ENCODE measurements around the gene CCL20.

The CCL20 gene

DNA sequence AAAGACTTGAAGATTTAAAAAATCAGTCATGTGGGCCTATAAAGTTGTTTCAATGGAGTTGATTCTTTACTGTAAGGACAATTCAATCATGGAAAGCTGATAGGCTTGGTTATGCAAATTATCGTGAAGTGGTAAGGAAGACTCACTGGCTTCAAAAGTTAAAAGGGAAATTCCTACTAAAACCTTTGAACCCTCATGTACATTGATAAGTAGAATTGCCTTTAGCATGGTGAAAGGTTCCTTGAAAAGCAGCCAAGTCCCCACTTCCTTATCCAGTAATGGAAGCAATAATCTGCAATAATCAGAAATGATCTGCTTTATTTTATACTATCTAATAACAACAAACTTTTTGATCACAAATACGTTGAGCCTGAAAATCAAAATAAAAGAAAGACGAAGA is 14.4 kb upstream of the CCL20 start:
- no peak overlapping the region for H3K4me3 ChIP-seq (ENCODE audit: low read depth, low read length)
- H3K36me3 ChIP-seq (ENCODE audit: control insufficient read depth in 2 of 2, insufficient read depth in 1 of 2, low read length in 2 of 2), result no peaks in the 10 kb centered on the region
- H3K4me1 ChIP-seq (ENCODE audit: control insufficient read depth, insufficient read depth, low read length), result no peaks in the 10 kb centered on the region
- ChIA-PET POLR2A (no interaction called here), CTCF (no interaction called here)
- no peak for TF ChIP-seq ZNF132 (tag by site-specific recombination; IDR thresholded peaks at IDR 0.05; ENCODE audit: borderline replicate concordance)
- TF ChIP-seq, protein P1, sequence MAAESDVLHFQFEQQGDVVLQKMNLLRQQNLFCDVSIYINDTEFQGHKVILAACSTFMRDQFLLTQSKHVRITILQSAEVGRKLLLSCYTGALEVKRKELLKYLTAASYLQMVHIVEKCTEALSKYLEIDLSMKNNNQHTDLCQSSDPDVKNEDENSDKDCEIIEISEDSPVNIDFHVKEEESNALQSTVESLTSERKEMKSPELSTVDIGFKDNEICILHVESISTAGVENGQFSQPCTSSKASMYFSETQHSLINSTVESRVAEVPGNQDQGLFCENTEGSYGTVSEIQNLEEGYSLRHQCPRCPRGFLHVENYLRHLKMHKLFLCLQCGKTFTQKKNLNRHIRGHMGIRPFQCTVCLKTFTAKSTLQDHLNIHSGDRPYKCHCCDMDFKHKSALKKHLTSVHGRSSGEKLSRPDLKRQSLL (tag by site-specific recombination; IDR thresholded peaks at IDR 0.05), result no peak
- no peak for TF ChIP-seq ZNF16 (tag by site-specific recombination; IDR thresholded peaks at IDR 0.05; ENCODE audit: low read depth)
- no peaks in the 10 kb centered on the region for H3K9me3 ChIP-seq (ENCODE audit: control insufficient read depth, insufficient read depth, low read depth, low read length)
- H3K27ac ChIP-seq (ENCODE audit: extremely low read depth, low read depth, low read length), result no peak overlapping the region

- CTCF ChIA-PET, result interaction anchor here (1.4 kb wide), 1 partner anchor 11 kb away, joined by 4 read pairs; the partner anchor contains the start of gene CCL20
- POLR2A ChIA-PET, result no interaction called here
Measured at GRCh38 chr2:227802882-227803281, 10.8 kb upstream of the CCL20 start.

DNA sequence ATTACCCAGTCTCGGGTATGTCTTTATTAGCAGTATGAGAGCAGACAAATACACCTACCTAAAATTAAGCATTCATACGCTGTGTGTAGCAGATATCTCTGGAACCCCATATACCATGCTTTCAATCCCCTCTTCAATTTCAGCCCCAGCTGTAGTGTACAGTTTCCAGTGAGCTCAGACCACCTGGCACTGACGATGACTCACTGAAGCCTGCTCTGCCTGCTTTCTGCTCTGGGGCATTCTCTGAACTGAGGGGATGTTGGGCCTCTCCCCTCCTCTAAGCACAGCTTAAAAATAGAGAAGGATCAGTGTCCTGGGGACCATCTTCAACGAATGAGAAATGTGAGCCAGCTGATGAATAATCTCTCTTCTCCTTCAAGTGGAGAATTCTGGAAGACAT is 8.7 kb upstream of the CCL20 start:
- TF ChIP-seq ZNF596 (tag by site-specific recombination; IDR thresholded peaks at IDR 0.05), result no peak
- TF ChIP-seq SCRT2 (tag by site-specific recombination; IDR thresholded peaks at IDR 0.05), result no peak
- ChIA-PET CTCF (interaction anchor here (1.1 kb wide), 1 partner anchor 39 kb away, joined by 3 read pairs; no protein-coding TSS in a partner anchor), POLR2A (no interaction called here)

More at GRCh38 chr2:227802882-227803281, 10.8 kb upstream of the CCL20 start:
- TF ChIP-seq, protein P2, sequence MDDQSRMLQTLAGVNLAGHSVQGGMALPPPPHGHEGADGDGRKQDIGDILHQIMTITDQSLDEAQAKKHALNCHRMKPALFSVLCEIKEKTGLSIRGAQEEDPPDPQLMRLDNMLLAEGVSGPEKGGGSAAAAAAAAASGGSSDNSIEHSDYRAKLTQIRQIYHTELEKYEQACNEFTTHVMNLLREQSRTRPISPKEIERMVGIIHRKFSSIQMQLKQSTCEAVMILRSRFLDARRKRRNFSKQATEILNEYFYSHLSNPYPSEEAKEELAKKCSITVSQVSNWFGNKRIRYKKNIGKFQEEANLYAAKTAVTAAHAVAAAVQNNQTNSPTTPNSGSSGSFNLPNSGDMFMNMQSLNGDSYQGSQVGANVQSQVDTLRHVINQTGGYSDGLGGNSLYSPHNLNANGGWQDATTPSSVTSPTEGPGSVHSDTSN (CRISPR knock-in tag; IDR thresholded peaks at IDR 0.05), result no peak
- TF ChIP-seq ZNF514 (tag by site-specific recombination; IDR thresholded peaks at IDR 0.05) (no peak), MZF1 (tag by site-specific recombination; IDR thresholded peaks at IDR 0.05; ENCODE audit: borderline replicate concordance) (no peak), ZBTB48 (tag by site-specific recombination; IDR thresholded peaks at IDR 0.05) (no peak), ZBTB8A (tag by site-specific recombination; IDR thresholded peaks at IDR 0.05) (no peak), SCRT1 (tag by site-specific recombination; IDR thresholded peaks at IDR 0.05; ENCODE audit: borderline replicate concordance) (no peak), ZNF701 (tag by site-specific recombination; IDR thresholded peaks at IDR 0.05) (no peak), SP7 (tag by site-specific recombination; IDR thresholded peaks at IDR 0.05) (no peak), ZNF596 (tag by site-specific recombination; IDR thresholded peaks at IDR 0.05) (no peak)
- H3K4me1 ChIP-seq (ENCODE audit: control insufficient read depth, insufficient read depth, low read length), result no peaks in the 10 kb centered on the region
- no peaks in the 10 kb centered on the region for H3K9me3 ChIP-seq (ENCODE audit: control insufficient read depth, insufficient read depth, low read depth, low read length)
- H3K27ac ChIP-seq (ENCODE audit: extremely low read depth, low read depth, low read length), result no peak overlapping the region
- H3K4me3 ChIP-seq (ENCODE audit: low read depth, low read length), result no peak overlapping the region
- H3K36me3 ChIP-seq (ENCODE audit: control insufficient read depth in 2 of 2, insufficient read depth in 1 of 2, low read length in 2 of 2), result no peaks in the 10 kb centered on the region

GRCh38 chr2:227805578-227805977 is 8.1 kb upstream of the CCL20 start:
- no peaks in the 10 kb centered on the region for H3K9me3 ChIP-seq (ENCODE audit: control insufficient read depth, insufficient read depth, low read depth, low read length)
- CTCF ChIA-PET, result interaction anchor here (0.5 to 1.1 kb wide), 3 partner anchors 40 to 412 kb away, joined by 3 read pairs; no protein-coding TSS in a partner anchor
- no peaks in the 10 kb centered on the region for H3K36me3 ChIP-seq (ENCODE audit: control insufficient read depth in 2 of 2, insufficient read depth in 1 of 2, low read length in 2 of 2)
- H3K27ac ChIP-seq (ENCODE audit: extremely low read depth, low read depth, low read length), result no peak overlapping the region
- H3K4me1 ChIP-seq (ENCODE audit: control insufficient read depth, insufficient read depth, low read length), result no peaks in the 10 kb centered on the region
- POLR2A ChIA-PET, result no interaction called here
- TF ChIP-seq ZNF48 (tag by site-specific recombination; IDR thresholded peaks at IDR 0.05) (no peak), ZNF433 (tag by site-specific recombination; IDR thresholded peaks at IDR 0.05; ENCODE audit: low read depth) (no peak), ZNF571 (tag by site-specific recombination; IDR thresholded peaks at IDR 0.05) (no peak), ZFP3 (tag by site-specific recombination; IDR thresholded peaks at IDR 0.05; ENCODE audit: low read depth) (no peak), SP7 (tag by site-specific recombination; IDR thresholded peaks at IDR 0.05) (no peak), ZNF416 (tag by site-specific recombination; IDR thresholded peaks at IDR 0.05) (no peak), ZNF449 (tag by site-specific recombination; IDR thresholded peaks at IDR 0.05) (no peak), OVOL3 (tag by site-specific recombination; IDR thresholded peaks at IDR 0.05) (no peak), ZFP37 (tag by site-specific recombination; IDR thresholded peaks at IDR 0.05) (no peak)
- TF ChIP-seq, protein P3, sequence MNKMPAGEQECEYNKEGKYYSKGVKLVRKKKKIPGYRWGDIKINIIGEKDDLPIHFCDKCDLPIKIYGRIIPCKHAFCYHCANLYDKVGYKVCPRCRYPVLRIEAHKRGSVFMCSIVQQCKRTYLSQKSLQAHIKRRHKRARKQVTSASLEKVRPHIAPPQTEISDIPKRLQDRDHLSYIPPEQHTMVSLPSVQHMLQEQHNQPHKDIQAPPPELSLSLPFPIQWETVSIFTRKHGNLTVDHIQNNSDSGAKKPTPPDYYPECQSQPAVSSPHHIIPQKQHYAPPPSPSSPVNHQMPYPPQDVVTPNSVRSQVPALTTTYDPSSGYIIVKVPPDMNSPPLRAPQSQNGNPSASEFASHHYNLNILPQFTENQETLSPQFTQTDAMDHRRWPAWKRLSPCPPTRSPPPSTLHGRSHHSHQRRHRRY (tag by site-specific recombination; IDR thresholded peaks at IDR 0.05), result no peak
- H3K4me3 ChIP-seq (ENCODE audit: low read depth, low read length), result no peak overlapping the region

More for the DNA sequence above, 8.7 kb upstream of the CCL20 start:
- Histone ChIP-seq H3K4me3 (ENCODE audit: low read depth, low read length) (no peak overlapping the region), H3K36me3 (ENCODE audit: control insufficient read depth in 2 of 2, insufficient read depth in 1 of 2, low read length in 2 of 2) (no peaks in the 10 kb centered on the region), H3K27ac (ENCODE audit: extremely low read depth, low read depth, low read length) (no peak overlapping the region), H3K4me1 (ENCODE audit: control insufficient read depth, insufficient read depth, low read length) (no peaks in the 10 kb centered on the region), H3K9me3 (ENCODE audit: control insufficient read depth, insufficient read depth, low read depth, low read length) (no peaks in the 10 kb centered on the region)
